GM15510 (cell line): ENCODE results near the gene SPARCL1.

Source experiments
- POLR2A ChIP-seq: IDR thresholded peaks from 3 replicates; pipeline ENCODE4 v1.6.1; 2011; ENCODE audit warnings: borderline replicate concordance; ENCODE audit not compliant: insufficient read length; ENCODE audit errors: extremely low read depth

The SPARCL1 gene, protein sequence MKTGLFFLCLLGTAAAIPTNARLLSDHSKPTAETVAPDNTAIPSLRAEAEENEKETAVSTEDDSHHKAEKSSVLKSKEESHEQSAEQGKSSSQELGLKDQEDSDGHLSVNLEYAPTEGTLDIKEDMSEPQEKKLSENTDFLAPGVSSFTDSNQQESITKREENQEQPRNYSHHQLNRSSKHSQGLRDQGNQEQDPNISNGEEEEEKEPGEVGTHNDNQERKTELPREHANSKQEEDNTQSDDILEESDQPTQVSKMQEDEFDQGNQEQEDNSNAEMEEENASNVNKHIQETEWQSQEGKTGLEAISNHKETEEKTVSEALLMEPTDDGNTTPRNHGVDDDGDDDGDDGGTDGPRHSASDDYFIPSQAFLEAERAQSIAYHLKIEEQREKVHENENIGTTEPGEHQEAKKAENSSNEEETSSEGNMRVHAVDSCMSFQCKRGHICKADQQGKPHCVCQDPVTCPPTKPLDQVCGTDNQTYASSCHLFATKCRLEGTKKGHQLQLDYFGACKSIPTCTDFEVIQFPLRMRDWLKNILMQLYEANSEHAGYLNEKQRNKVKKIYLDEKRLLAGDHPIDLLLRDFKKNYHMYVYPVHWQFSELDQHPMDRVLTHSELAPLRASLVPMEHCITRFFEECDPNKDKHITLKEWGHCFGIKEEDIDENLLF

DNA sequence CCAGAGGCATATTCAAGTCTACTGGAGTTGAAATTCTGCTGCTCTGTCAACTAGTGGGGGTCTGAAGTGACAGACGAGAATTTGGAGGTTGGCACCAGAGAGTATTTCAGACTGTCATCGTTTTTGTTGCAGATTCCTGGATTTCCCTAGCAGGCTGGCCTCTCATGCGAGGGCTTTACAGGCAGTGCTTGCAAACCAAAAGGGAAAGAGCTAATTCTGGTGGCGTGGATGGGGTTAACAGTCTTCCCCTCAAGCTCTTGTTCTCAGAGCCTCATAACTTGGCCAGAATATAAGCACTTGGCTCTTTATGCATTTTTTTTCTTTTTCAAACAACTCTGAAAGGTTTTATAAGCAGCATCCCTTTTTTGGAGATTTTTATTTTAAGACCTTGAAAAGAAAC is at the start of gene SPARCL1:
Gene SPARCL1 (minus strand): TSS at position 190 of the 400 bp plus-strand sequence. CDS start 29,802 bp downstream, outside the sequence.
- TF ChIP-seq POLR2A: no peak

DNA sequence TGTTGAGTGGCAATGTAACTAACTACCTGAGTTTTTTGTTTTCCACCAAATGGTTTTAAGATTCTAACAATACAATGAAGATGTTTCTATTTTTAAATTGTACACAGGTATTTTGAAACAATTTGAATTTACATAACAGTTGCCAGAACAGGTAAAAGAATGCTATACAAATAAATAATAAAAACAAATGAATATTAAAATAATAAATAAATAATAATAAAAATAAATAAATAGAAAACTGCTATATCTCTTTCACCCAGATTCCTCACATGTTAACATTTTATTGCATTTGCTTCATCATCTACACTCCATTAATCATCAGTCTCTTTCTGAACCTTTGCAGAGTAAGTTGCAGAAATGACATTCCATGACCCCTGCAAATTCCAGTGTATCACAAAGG is 46.8 kb upstream of the SPARCL1 start:
- TF ChIP-seq POLR2A: no peak

DNA sequence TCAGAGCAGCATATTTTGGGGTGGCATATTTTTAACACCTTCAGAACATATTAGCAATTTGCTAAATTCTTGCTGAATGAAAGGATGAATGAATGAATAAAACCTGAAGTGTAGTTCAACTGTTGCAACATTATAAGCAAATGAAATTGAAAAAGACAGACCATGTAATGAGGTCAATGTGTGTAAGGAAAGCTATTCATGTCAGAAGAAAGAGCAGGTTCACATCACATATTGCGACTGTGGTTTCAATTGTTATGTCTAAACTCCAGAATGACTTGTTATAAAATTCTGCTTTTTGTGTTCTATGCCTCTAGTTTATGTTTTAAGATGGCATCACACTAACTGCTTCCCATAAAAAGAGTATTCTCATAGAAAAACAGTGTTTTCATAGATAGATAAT is 46.2 kb upstream of the SPARCL1 start:
- no peak for TF ChIP-seq POLR2A

DNA sequence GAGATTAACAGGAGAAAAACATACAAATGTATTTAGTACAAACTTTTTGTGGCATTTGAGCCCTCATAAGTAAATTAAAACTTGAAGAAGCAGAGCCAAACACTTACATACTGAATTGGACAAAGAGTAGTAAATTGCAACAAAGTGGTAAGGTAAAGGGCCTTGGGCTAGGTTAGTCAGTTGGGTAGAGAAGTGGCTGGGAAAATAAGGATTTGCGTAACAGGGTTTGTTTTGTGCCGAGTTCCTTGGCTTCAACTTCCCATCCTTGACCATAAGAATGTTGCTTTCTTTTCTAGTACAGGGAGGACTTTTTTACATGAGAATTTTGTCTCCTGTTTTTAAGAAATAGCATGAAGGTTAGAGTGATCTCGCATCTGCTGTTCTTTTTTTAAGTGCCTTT is 45.8 kb upstream of the SPARCL1 start:
- TF ChIP-seq POLR2A: no peak

DNA sequence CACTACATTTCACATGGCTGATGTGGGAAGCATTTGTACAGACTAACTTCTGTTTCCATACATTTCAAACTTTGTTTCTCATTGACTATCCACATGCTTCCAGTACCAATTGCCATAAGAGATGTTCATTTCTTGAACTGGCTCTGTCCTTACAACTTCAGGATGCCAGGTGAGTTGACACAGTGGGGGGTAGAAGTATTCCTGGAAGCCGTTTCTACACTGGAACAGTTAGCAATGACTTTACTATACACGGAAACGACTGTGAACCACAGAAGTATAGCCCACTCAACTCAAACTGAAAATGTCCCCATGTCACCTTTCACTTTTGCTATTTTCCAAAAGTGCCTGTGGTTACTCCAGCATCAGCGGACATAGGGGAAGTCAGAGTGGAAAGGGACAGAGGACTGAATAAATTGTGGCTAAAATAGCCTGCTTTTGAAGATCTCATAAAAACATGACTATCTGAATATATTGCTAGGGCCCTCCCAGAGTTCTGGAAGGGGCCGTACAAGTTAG is 41.2 kb upstream of the SPARCL1 start:
- TF ChIP-seq POLR2A: no peak

DNA sequence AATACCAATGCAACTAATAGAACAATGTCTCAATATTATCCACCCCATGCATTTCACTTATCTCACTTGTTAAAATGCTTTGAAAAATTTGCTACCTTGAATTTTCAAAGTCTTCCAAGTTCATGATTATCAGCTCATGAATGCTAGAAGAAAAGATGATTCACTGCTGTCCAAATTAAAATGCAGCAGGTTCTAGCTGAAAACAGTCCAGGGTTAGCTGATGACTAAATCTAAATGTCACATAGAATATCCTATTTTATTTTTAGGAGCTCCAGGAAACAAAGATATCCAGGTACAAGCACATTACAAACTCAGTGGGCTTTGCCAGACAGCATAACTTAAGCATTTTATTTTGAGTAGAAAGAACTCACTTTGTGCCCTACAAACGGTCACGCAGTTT is 38.0 kb upstream of the SPARCL1 start:
- no peak for TF ChIP-seq POLR2A

DNA sequence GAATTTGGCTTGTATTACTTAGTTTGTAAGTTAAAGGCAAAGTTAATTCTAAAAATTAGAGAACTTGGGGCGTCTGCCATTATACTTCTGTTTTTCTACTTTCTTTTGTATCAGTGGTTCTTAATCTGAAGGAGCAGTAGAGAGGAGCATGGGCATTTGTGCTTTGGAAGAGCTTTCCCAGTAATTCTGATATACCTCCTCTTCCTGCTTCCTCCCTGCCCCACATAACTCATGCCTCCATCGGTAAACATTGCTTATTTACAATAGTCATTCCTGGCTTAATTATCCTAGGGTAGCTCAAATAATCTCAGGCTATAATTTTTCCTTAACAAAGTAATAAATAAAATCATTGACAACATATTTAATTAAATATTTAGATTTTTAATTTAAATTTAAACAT is 37.1 kb upstream of the SPARCL1 start:
- TF ChIP-seq POLR2A: no peak

DNA sequence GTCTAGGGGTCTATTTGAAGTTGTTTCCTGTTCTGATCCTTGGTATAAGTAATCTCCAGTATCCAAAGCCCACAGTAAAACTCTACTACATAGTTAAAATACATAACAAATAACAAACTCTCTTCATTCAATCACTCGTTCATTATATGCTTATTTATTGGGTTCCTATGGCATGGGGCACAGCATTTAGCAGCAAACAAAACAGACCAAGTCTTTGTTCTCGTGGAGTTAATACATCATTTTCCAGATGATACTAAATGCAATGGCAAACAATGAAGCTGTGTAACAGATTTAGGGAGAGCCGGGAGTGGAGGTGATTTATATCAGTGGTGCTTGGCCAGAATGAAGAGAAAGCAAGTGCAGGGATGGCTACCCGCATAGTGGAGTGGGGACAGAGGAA is 36.6 kb upstream of the SPARCL1 start:
- TF ChIP-seq POLR2A: no peak

DNA sequence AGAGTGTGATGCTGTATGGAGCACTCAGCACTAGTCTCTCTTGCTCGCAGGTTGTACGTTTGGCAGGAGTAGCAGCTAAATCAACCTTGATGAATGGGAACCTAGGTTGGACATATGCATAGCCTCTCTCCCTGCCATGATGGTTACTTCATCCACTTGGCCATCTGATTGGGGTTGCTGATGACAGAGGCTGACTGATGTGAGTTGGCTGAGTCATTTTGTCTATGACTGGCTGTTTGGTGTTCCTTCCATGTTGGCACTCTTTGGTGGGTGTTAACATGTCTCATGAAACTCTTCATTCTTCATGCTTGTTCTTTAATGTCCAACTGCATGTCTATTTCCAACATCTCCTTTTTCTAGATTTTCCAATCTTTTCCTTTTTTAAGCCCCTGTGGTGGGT is 31.6 kb upstream of the SPARCL1 start:
- no peak for TF ChIP-seq POLR2A

DNA sequence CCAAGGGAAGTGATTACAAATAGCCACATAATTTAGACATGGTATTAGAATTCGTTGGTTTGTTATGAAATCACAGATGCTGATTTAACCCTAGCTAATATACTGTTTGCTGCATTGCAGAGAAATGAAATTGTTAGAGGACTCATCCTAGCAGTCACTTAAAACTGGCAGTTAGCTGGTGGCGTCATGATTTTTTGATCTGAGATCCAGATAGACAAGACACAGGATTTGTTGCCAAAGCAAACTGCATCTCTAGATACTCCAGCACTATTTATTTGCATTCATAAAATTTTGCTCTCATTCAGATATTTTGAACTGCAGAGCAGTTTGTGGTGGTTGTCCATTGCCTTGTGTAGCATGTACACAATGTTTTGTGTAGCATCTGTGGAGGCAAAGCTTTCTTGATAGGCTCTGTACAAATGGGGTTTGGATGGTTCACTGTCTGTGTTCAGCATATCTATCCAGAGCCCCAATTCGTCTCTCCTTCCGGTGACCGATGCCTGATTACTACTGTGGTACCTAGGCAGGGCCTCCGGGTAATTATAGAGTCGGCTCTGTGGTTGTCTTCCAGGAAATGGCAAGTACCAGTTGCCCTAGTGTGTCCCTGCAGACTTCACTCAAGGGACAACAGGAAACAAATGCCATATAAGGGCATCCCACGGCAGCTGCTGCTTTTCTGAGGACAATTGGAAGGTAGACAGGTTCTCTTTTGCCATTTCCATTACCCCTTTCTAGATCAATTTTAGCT is 30.1 kb upstream of the SPARCL1 start:
- TF ChIP-seq POLR2A: no peak

DNA sequence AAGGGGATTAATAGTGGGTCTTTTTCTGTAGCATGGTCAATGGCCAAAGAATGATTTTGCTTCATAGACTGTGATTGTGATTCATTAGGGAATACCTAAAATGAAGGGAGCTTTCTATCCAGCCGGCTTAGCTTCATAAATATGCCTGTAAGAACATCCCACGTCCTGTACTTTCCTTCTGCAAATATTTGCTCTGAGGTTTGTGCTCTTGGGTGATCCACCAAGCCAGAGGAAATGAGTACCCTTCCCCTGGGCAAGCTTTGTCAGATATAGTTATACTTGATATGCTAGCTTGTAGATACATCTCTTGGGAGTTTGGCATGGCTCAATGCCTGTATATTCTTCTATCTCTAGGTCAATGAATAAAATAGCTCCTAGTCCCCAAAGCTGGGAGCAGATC is 28.2 kb upstream of the SPARCL1 start:
- TF ChIP-seq POLR2A: no peak

DNA sequence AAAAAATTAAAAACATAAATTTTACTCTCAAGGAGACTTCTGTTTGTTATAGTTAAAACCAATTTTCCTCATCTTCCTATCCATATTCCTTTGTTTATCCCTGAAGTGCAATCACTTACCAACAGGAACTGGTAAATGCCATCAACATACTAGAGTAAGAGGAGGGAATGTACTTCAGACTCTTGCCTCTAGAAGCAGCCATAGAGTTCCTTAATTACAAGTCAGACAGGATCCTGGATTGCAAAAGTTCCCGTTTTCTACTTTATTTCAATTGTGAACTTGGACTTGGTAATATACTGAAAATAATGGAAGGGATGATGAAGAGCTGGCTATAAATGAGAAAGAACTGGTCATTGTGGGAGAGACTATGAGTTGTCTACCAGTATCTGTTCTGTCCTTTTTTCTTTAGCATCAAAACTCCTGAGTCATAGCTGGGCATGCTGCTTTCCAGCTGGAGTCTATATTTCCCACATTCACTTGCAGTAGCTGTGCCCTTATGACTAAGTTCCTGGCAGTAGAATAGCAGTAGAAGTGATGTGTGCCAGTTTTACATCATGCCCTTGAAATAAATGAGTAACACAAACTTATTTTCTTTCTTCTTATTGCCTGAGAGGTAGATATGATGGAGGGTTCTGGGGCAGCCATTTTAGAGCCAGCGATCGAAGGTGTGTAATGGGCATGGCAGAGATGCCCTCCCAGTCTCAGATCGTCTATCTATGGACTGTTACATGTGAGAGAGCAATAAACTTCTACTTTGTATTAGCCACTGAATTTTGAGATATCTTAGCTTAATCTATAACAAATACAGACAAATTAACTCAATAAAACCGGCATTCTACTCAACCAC is 26.8 kb upstream of the SPARCL1 start:
- TF ChIP-seq POLR2A: no peak

DNA sequence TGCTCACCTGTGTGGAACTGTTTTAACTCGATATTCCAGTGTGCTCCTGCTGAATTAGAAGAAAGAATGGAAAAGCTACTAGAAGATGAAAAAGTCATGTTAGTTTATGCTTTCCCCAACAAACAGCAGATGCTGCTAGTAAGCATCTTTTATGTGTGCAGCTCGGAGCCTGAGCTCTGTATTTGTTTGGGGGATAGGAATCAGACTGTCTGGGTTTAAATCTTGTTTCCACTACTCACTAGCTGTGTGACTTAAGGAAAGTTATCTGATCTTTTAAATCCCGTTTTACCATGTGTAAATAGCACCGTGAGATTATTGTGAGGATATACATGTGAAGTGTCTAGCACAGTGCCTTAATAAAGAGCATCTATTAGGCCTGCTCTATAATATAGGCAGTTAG is 24.0 kb upstream of the SPARCL1 start:
- no peak for TF ChIP-seq POLR2A

DNA sequence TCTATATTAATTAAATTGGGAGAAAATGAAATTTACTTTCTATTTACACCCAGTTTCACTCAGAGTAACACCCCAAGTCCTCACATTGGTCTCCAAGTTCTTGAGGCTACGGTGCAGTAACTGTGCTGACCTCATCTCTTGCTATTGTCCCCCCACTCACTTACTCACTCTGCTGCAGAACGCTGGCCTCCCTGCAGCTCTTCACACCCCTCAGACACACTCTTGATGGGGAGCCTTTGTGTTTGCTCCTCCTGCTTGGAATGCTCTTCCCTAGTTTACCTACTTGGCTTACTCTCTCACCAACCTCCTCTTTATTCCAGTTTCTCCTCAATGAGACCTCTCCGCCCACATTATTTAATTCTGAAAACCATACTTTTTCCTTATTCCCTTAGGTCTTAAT is 22.2 kb upstream of the SPARCL1 start:
- TF ChIP-seq POLR2A: no peak
